Measurements from ENCODE around the gene MYOM1.

DNA sequence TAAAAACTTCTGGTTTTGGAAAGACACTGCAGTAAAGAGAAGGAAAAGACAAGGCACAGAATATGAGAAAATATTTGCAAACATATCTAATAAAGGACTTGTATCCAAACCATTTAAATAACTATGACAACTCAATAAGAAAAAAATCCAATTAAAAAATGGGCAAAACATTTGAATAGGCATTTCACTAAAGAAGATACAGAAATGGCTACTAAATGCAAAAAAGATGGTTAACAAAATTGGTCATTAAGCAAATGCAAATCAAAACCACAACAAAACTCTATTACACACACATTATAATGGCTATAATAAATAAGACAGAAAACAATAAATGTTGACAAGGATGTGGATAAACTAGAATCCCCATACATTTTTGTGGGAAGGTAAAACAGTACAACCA lies 14.5 kb downstream of the MYOM1 start:
- TF ChIP-seq POLR2A (IDR thresholded peaks at IDR 0.05) = no peak
- TF ChIP-seq, protein P1, sequence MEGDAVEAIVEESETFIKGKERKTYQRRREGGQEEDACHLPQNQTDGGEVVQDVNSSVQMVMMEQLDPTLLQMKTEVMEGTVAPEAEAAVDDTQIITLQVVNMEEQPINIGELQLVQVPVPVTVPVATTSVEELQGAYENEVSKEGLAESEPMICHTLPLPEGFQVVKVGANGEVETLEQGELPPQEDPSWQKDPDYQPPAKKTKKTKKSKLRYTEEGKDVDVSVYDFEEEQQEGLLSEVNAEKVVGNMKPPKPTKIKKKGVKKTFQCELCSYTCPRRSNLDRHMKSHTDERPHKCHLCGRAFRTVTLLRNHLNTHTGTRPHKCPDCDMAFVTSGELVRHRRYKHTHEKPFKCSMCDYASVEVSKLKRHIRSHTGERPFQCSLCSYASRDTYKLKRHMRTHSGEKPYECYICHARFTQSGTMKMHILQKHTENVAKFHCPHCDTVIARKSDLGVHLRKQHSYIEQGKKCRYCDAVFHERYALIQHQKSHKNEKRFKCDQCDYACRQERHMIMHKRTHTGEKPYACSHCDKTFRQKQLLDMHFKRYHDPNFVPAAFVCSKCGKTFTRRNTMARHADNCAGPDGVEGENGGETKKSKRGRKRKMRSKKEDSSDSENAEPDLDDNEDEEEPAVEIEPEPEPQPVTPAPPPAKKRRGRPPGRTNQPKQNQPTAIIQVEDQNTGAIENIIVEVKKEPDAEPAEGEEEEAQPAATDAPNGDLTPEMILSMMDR (IDR thresholded peaks at IDR 0.05) = no peak

Data from thyroid gland (tissue), 4 donors.